Hematopoietic multipotent progenitor cell treated with erythropoietin and hydrocortisone succinate and interleukin-3 and kit ligand, for 4 days (in vitro differentiated cells): ENCODE measurements around the gene RPL27.

Experiments
- DNase-seq: peaks from one replicate; pipeline ENCODE4 v3.0.0-alpha.2; 2015

RPL27 gene

GRCh38 chr17:43021741-43022512 lies 23.7 kb downstream of the RPL27 start, which contains the start of gene VAT1:
TSS of gene VAT1 (minus strand) at chr17:43022385. CDS start at chr17:43022322, 63 bp downstream.
- peak; percentile 87 for DNase-seq

- DNase-seq, result peak; percentile 98
Measured at GRCh38 chr17:43024407-43025289, 26.4 kb downstream of the RPL27 start, which contains the start of gene RND2. TSS of gene RND2 (plus strand) at chr17:43025231. CDS start at chr17:43025348, 117 bp downstream.

- DNase-seq, result no peak
Measured at GRCh38 chr17:43025290-43025657, 27.1 kb downstream of the RPL27 start.

- DNase-seq, result no peak
Measured at GRCh38 chr17:43025766-43026537, 27.7 kb downstream of the RPL27 start.

GRCh38 chr17:43026595-43026994 lies 28.4 kb downstream of the RPL27 start:
- DNase-seq, result no peak

- no peak for DNase-seq
Measured at GRCh38 chr17:43027091-43028032, 29.1 kb downstream of the RPL27 start.

GRCh38 chr17:43028221-43028861 lies 30.1 kb downstream of the RPL27 start:
- DNase-seq, result no peak

- no peak for DNase-seq
Measured at GRCh38 chr17:43030137-43030767, 32.0 kb downstream of the RPL27 start.

GRCh38 chr17:43031666-43032065 lies 33.4 kb downstream of the RPL27 start:
- no peak for DNase-seq

GRCh38 chr17:43033948-43034881 lies 36.0 kb downstream of the RPL27 start:
- DNase-seq, result no peak

GRCh38 chr17:43034894-43035293 lies 36.7 kb downstream of the RPL27 start:
- DNase-seq, result no peak

GRCh38 chr17:43039646-43040045 lies 41.4 kb downstream of the RPL27 start:
- DNase-seq, result no peak

GRCh38 chr17:43040655-43041054 lies 42.4 kb downstream of the RPL27 start:
- no peak for DNase-seq

- peak; percentile 73 for DNase-seq
Measured at GRCh38 chr17:43042025-43042628, 43.9 kb downstream of the RPL27 start.

- no peak for DNase-seq
Measured at GRCh38 chr17:43043307-43043706, 45.1 kb downstream of the RPL27 start.

- no peak for DNase-seq
Measured at GRCh38 chr17:43044024-43044423, 45.8 kb downstream of the RPL27 start.

GRCh38 chr17:43051969-43052368 lies 53.8 kb downstream of the RPL27 start:
- DNase-seq, result no peak
